Heart right ventricle (tissue), 16 donors: ENCODE data around the gene ST13. TPM values are rescaled to one million over a fixed set of nuclear protein-coding genes. Genes with fewer than 3 reads are reported as not detected.

Experiments used
- ATAC-seq, 8 donors: fragments of 200-7000 bp; cut with Tn5 transposase; one replicate each; pipeline ENCODE4 v1.9.1; 2020; ENCODE audit warnings: mild to moderate bottlenecking in 8 of 8, moderate library complexity in 8 of 8, moderate number of reproducible peaks in 1 of 8
- DNase-seq, 2 donors: peaks; one replicate each; pipeline ENCODE4 v3.0.0-alpha.2; 2020
- H3K27ac ChIP-seq, 10 donors: fragments of 200-600 bp; sonication (generic) in 2 of 10; one replicate each; pipeline versions ENCODE4 v1.5.0 to v1.8.0; 2020 to 2022; ENCODE audit warnings: mild to moderate bottlenecking in 3 of 10
- H3K27me3 ChIP-seq, 7 donors: fragments of 200-600 bp; one replicate each; pipeline ENCODE4 v1.8.0; 2021 to 2022; ENCODE audit warnings: mild to moderate bottlenecking in 2 of 7
- H3K36me3 ChIP-seq, 9 donors: fragments of 200-600 bp; sonication (generic) in 1 of 9; one replicate each; pipeline versions ENCODE4 v1.5.0 to v1.8.0; 2020 to 2022; ENCODE audit warnings: mild to moderate bottlenecking in 2 of 9
- H3K4me1 ChIP-seq, 9 donors: fragments of 200-600 bp; sonication (generic) in 1 of 9; one replicate each; pipeline versions ENCODE4 v1.5.0 to v1.8.0; 2020 to 2022; ENCODE audit warnings: mild to moderate bottlenecking in 4 of 9
- H3K4me3 ChIP-seq, 10 donors: fragments of 200-600 bp; sonication (generic) in 2 of 10; one replicate each; pipeline versions ENCODE4 v1.5.0 to v1.8.0; 2020 to 2022; ENCODE audit warnings: mild to moderate bottlenecking in 7 of 10, moderate library complexity in 2 of 10
- H3K9me3 ChIP-seq, 11 donors: fragments of 200-600 bp in 10 of 11; sonication (generic) in 2 of 11; one replicate each; pipeline versions ENCODE4 v1.5.0 to v1.8.0; 2013 to 2022; ENCODE audit warnings: mild to moderate bottlenecking in 2 of 11, control low read depth in 1 of 11, moderate library complexity in 1 of 11
- WGBS, 2 donors: extraction: QIAGEN DNeasy Blood & Tissue Kit; methylation state at CpG; one replicate each; pipeline ENCODE4 v1.1.7; 2013; ENCODE audit warnings: inconsistent platforms in 1 of 2; 5-methylcytosine and 5-hydroxymethylcytosine counted together
- intact Hi-C, 10 donors: fragments of 100-400 bp; cut with DNase I; formaldehyde crosslinking; loops; one replicate each; pipeline versions ENCODE4 v1.11.1 to v1.14.2; 2022
- polyA plus RNA-seq, 2 donors: library from polyadenylated mRNA; stranded (reverse); fragments of 200-250 nt; gene quantifications; one replicate each; pipeline ENCODE4 v1.2.3, GENCODE V29; 2013
- total RNA-seq, 10 donors: library from RNA; stranded (reverse); fragmentation: NEBNext Ultra II Directional in 3 of 10; extraction: Animal tissue kit (Norgen Biotek cat#: 25700) in 3 of 10; gene quantifications; one replicate each; pipeline versions ENCODE4 v1.2.1 to v1.2.4, GENCODE V29; 2021 to 2023
- TF ChIP-seq, protein P1 (sequence below), 9 donors: fragments of 200-600 bp; sonication (generic) in 2 of 9; IDR thresholded peaks; one replicate each; pipeline versions ENCODE4 v1.5.0 to v1.8.0; 2021 to 2022; ENCODE audit warnings: antibody characterized with exemption in 9 of 9, mild to moderate bottlenecking in 5 of 9, moderate library complexity in 1 of 9
- donor health status: Arrhythmogenic right ventricular cardiomyopathy.
- donor health status: ischemic (EF 13 %, LVEDD 7.1; RV severe dilation, severe dysfunction).
- donor health status: healthy with polysubstance abuse.
- donor health status: DM: no; HTN: yes; CAD: no.
- donor health status: DM: no; HTN: no; CAD: no.
- donor health status: ischemic (EF 25% LVEDD 6.9; RV normal size, moderate dysfunction).
- donor health status: ischemic (EF 25% LVEDD 5.7; RV mildly dilated, moderate dysfunction).
- donor health status: healthy.
- donor health status: DM: yes; HTN: yes; CAD: no.
- donor health status: Ischemic cardiomyopathy.
- donor health status: ischemic (EF 35%, LVEDD 5.7; RV mildly dilated, moderate dysfunction).
- donor health status: nonischemic (EF 11% LVEDD 7.7; RV severe dilation, severe dysfunction).
- donor health status: DM: yes; HTN: yes; CAD: no.
- donor health status: PGD.
- donor health status: ischemic (EF 29% LVEDD 5.4; RV normal size, mild dysfunction).
- donor health status: nonischemic (EF 23%, LVEDD 6.1; RV moderate dilation, normal function).

ST13 gene
- total and polyA plus RNA-seq, 12 donors: 35.0 to 238 (median 212) TPM

DNA sequence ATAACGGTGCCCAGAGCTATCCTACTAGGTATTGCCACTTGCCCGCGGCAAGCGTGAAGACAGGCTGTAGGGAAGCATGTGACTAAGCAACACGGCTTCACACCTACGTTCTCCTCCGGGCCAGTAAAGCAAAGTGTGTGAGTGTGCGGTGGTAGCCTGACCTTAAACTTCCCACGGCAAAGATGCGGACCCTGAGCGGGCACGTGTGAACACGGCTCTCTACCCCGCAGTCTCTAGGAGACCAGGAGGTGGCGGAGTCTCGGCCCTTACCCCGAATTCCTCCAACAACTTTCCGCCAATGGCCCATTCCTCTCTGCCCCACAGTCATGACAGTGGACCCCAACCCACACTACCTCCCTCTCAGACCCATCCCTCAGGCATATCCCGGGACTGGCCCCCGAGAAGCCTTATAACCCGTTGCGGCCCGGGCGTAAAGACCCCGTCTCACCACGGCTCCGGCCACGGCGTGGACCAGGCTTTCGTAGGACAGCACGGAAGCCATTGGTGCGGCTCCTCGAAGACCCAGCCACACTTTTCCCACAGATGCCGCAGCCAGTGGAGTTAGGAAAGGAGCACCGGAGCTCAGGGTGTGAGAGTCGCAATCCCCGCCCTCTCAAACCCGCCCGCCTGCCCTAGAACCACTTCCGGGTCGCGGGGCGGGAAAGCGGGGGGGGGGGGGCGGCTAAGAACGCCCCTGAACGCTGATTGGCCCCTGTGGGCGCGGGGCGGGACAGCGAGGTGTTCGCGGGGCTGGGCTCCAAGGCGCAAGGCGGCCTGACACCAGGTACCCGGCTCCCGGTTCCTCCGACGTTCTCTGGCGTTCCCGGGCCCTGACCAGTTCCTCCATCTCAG is 37.5 kb downstream of the ST13 start, which contains the start of gene SLC25A17:
Gene SLC25A17 (minus strand): TSS at position 600 of the 852 bp plus-strand sequence. CDS start 98 bp downstream, at position 502.
- Histone ChIP-seq H3K4me3 (peak within 1 kb of the TSS; percentile 75 to 99 (median 90)), H3K27ac (peak within 1 kb of the TSS in 9 of 10 donors; percentile 48 to 89 (median 74)), H3K36me3 (peaks cover 0 to 31% (median 10%) of the 10 kb centered on the region in 9 donors), H3K27me3 (no peaks in the 10 kb centered on the region), H3K9me3 (no peaks in the 10 kb centered on the region), H3K4me1 (peaks cover 3 to 34% (median 27%) of the 10 kb centered on the region in 9 donors)
- ATAC-seq: peak; percentile 98 to 99 (median 98)
- intact Hi-C loops: loop anchor here in 1 of 10 donors (5.0 kb wide), 2 partner anchors 38 to 152 kb away; partner anchors contain the start of genes ST13 and XPNPEP3
- peak; percentile 89 to 90 for DNase-seq
- TF ChIP-seq, protein P1, sequence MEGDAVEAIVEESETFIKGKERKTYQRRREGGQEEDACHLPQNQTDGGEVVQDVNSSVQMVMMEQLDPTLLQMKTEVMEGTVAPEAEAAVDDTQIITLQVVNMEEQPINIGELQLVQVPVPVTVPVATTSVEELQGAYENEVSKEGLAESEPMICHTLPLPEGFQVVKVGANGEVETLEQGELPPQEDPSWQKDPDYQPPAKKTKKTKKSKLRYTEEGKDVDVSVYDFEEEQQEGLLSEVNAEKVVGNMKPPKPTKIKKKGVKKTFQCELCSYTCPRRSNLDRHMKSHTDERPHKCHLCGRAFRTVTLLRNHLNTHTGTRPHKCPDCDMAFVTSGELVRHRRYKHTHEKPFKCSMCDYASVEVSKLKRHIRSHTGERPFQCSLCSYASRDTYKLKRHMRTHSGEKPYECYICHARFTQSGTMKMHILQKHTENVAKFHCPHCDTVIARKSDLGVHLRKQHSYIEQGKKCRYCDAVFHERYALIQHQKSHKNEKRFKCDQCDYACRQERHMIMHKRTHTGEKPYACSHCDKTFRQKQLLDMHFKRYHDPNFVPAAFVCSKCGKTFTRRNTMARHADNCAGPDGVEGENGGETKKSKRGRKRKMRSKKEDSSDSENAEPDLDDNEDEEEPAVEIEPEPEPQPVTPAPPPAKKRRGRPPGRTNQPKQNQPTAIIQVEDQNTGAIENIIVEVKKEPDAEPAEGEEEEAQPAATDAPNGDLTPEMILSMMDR (IDR thresholded peaks at IDR 0.05): peak in 7 of 9 donors; percentile 23 to 59 (median 50)
- WGBS, 2 donors: 0 to 1% methylated on average over 45 to 59 of the region's 61 CpGs

- no peaks in the 10 kb centered on the region for H3K9me3 ChIP-seq
- peak overlapping the region in 2 of 10 donors; percentile 87 to 89 for H3K27ac ChIP-seq
- 36 to 41% methylated on average over 14 of the region's 14 CpGs for WGBS, 2 donors
- intact Hi-C loops: loop anchor here in 1 of 10 donors (5.0 kb wide), 2 partner anchors 39 to 151 kb away; partner anchors contain the start of genes ST13 and XPNPEP3
- peak overlapping the region; percentile 75 to 99 (median 90) for H3K4me3 ChIP-seq
- H3K4me1 ChIP-seq: peaks cover 3 to 34% (median 27%) of the 10 kb centered on the region in 9 donors
- TF ChIP-seq, protein P1 (IDR thresholded peaks at IDR 0.05): no peak
- no peak for ATAC-seq
- no peaks in the 10 kb centered on the region for H3K27me3 ChIP-seq
- peaks cover 0 to 24% (median 5%) of the 10 kb centered on the region in 9 donors for H3K36me3 ChIP-seq
- DNase-seq: no peak
Observed at GRCh38 chr22:40818192-40818746, 38.2 kb downstream of the ST13 start.

GRCh38 chr22:40817737-40818136 is 38.7 kb downstream of the ST13 start:
- Histone ChIP-seq H3K36me3 (peaks cover 0 to 19% (median under 1%) of the 10 kb centered on the region in 9 donors), H3K4me3 (peak overlapping the region in 4 of 10 donors; percentile 75 to 98 (median 94)), H3K4me1 (peaks cover 3 to 34% (median 27%) of the 10 kb centered on the region in 9 donors), H3K27ac (no peak overlapping the region), H3K9me3 (no peaks in the 10 kb centered on the region), H3K27me3 (no peaks in the 10 kb centered on the region)
- no peak for ATAC-seq
- DNase-seq: no peak
- intact Hi-C loops: loop anchor here in 1 of 10 donors (5.0 kb wide), 2 partner anchors 40 to 150 kb away; partner anchors contain the start of genes ST13 and XPNPEP3
- TF ChIP-seq, protein P1 (IDR thresholded peaks at IDR 0.05): no peak
- WGBS, 2 donors: 92 to 94% methylated on average over 4 of the region's 4 CpGs

- H3K4me1 ChIP-seq: peaks cover 3 to 26% (median 19%) of the 10 kb centered on the region in 9 donors
- TF ChIP-seq, protein P1 (IDR thresholded peaks at IDR 0.05): no peak
- no peaks in the 10 kb centered on the region for H3K9me3 ChIP-seq
- DNase-seq (no peak), ATAC-seq (no peak)
- H3K27me3 ChIP-seq: no peaks in the 10 kb centered on the region
- peaks cover 0 to 12% (median 0%) of the 10 kb centered on the region in 9 donors for H3K36me3 ChIP-seq
- intact Hi-C loops: no loop called here
- no peak overlapping the region for H3K4me3 ChIP-seq
- H3K27ac ChIP-seq: no peak overlapping the region
Observed at GRCh38 chr22:40813912-40814315, 42.5 kb downstream of the ST13 start.
